Left lobe of liver (tissue), 2 donors: Measurements from ENCODE around the gene GPR52. TPM values are rescaled to one million over a fixed set of nuclear protein-coding genes. Genes with fewer than 3 reads are reported as not detected.

Source experiments
- ATAC-seq: fragments of 200-7000 bp; cut with Tn5 transposase; one replicate; pipeline ENCODE4 v1.9.1; 2020; ENCODE audit warnings: mild to moderate bottlenecking, moderate library complexity
- DNase-seq: peaks from one replicate; pipeline ENCODE4 v3.0.0-alpha.2; 2020; ENCODE audit warnings: low spot score
- total RNA-seq: library from RNA; stranded (reverse); gene quantifications from one replicate; pipeline ENCODE4 v1.2.1, GENCODE V29; 2021
- donor health status: DM: no; HTN: no; CAD: no; lungs with moderate emphysema.
- donor health status: DM: no; HTN: yes; CAD: no.

The GPR52 gene
- total RNA-seq, 1 donor from 2014 or later, result 1.0 TPM

DNA sequence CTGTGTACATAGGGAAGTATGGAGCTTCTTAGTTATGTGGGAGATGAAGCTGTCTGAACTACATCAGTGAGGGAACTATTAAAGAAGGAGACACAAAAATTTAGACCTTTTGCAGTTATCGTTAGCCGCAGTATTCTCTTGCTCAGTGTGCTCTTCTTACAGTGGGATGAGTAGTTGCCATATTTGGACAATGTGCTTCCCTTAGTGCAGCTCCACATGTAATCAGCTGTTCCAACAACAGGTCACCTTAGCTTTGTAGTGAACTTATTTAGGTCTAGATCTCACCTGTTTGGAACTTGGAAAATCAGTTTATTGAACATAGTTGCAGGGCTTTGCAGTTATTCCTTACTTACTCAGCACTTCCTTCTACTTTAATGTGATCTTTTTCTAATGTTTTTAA lies 18.1 kb downstream of the GPR52 start:
- no peak for ATAC-seq
- no peak for DNase-seq

DNA sequence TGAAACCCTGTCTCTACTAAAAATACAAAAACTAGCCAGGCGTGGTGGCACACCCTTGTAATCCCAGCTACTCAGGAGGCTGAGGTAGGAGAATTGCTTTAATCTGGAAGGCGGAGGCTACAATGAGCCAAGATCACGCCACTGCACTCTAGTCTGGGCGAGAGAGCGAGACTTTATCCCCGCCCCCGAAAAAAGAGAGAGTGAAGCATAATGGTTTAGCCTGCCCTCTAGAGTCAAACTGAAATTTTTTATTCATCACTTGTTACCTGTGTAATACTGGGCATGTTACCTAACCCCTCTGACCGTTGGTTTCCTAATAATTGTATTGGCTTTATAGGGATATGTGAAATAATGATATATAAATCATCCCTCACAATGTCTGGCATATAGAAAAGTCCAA lies 18.8 kb downstream of the GPR52 start:
- DNase-seq (no peak), ATAC-seq (no peak)

DNA sequence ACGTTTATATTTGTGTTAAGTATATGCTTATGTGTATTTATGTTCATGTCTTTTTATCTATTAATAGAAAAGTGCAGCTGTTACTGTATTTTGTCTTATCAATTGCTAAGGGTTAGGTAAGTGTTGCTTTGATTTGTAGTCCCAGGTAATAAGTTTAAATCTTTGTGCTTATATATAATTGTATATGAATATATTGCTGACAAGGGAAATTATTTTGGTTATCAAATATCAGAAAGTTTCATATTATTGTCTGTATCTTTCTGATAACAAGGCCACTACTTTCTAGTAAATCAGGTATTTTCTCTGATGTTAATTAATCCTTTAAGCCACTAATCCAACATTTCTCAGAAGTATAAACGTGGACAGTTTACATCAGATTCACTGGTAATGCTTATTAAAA lies 21.3 kb downstream of the GPR52 start:
- ATAC-seq, result no peak

DNA sequence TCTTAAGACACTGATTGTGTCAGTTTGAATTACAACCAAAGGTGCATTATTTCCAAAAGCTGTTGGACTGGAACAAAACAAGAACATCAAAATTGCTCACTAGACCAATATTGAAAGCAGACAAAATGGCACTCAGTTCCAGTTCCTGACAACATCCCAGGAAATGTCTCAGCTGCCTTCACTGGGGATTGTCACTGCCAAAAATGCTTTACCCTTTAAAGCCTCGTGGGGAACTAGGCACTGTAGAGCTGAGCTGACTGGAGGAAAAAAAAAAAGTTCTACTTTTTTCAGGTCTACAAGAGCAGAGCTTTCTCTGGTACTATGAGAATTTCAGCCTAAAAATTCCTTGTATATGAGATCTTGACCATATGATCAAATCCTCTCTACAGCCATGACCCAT lies 21.9 kb downstream of the GPR52 start:
- DNase-seq (no peak), ATAC-seq (no peak)

More for the DNA sequence above, 21.3 kb downstream of the GPR52 start:
- no peak for DNase-seq

DNA sequence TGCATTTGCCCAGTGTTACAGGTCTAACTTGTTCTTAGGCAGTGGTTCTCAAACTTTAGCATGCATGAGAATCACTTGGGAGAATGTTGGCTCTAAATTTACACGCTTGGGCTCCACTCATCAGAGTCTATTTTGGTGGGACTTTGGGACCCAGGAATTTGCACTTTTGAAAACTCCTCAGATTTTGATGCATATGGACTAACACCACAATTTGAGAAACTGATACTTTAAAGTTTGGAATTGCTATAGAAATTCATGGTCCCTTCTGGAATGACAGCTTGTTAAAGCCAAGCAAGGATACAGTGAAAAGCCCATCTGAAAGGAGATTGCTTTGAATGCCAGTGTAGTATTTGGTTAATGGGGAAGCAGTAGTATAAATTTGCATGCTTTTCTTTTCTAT lies 31.5 kb downstream of the GPR52 start:
- DNase-seq, result no peak
- ATAC-seq, result no peak

DNA sequence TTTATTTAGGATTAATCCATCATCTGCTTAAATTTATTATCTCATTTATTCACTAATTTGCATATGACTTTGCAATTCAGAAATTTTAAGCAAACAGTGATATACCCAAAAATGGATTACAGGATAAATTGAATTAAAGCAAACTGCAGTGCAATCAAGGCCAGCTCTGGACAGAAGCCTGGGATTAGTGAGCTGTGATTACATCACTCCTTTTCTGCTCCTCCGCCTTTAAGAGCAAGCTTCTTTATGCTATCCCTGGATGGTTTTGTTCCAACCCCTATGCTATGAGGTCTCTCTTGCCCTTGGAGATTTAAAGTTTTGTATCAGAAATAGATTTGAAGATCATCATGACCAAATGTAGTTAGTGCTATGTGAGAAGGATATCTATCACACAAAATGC lies 32.6 kb downstream of the GPR52 start:
- ATAC-seq (no peak), DNase-seq (no peak)

DNA sequence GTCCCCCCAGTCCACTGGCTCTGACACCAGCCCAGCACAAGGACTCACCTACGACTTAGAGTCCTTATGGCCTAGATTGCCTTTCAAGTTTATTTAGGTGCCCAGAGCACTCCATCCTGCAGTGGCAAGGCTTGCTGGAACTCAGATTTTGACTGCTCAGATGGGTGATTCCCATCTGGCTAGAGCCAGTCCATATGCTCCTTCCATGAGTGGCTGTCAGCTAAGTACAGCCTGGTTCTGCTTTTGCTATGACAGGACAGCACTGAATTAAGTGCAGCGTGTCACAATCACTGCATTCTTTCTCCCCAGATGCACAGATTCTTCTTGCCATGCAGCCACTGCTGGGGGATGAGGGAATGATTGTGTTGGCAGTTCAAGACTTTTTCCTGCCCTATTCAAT lies 43.8 kb downstream of the GPR52 start:
- DNase-seq (no peak), ATAC-seq (no peak)

DNA sequence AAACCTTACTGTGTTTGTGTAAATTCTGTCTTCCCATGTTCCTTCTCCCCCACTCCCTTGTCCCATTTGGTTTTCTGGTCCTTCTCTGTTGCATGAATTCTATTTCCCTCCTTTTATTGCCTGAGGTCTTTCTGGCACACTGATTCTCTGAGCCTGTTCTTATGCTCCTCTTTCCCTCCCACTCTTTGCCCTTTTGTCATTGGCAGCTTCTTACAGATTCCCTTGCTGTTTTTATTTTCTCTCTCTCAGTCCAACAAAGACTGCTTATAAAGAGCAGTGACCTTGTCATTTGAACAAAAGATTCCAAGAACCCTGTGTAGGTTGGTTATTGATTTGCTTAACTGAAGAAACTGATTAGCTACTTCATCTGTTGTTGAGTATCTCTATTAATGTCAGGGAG lies 49.7 kb downstream of the GPR52 start:
- ATAC-seq (no peak), DNase-seq (no peak)
